ENCODE results near the gene RTL1.

Gene RTL1

GRCh38 chr14:100885196-100885595, 18.3 kb downstream of the RTL1 start:
- TF ChIP-seq FOXP2 (optimal IDR thresholded peaks at IDR 0.05; ENCODE audit: borderline replicate concordance, extremely low read depth, extremely low read length, insufficient read depth) (no peak), TAF1 (IDR thresholded peaks at IDR 0.05; ENCODE audit: borderline replicate concordance, insufficient read depth, low read length) (no peak), POLR2AphosphoS5 (IDR thresholded peaks at IDR 0.05; ENCODE audit: low read depth, low read length) (no peak), SIN3A (IDR thresholded peaks at IDR 0.05; ENCODE audit: borderline replicate concordance, insufficient read depth, low read length) (no peak)
- TF ChIP-seq, protein P1, sequence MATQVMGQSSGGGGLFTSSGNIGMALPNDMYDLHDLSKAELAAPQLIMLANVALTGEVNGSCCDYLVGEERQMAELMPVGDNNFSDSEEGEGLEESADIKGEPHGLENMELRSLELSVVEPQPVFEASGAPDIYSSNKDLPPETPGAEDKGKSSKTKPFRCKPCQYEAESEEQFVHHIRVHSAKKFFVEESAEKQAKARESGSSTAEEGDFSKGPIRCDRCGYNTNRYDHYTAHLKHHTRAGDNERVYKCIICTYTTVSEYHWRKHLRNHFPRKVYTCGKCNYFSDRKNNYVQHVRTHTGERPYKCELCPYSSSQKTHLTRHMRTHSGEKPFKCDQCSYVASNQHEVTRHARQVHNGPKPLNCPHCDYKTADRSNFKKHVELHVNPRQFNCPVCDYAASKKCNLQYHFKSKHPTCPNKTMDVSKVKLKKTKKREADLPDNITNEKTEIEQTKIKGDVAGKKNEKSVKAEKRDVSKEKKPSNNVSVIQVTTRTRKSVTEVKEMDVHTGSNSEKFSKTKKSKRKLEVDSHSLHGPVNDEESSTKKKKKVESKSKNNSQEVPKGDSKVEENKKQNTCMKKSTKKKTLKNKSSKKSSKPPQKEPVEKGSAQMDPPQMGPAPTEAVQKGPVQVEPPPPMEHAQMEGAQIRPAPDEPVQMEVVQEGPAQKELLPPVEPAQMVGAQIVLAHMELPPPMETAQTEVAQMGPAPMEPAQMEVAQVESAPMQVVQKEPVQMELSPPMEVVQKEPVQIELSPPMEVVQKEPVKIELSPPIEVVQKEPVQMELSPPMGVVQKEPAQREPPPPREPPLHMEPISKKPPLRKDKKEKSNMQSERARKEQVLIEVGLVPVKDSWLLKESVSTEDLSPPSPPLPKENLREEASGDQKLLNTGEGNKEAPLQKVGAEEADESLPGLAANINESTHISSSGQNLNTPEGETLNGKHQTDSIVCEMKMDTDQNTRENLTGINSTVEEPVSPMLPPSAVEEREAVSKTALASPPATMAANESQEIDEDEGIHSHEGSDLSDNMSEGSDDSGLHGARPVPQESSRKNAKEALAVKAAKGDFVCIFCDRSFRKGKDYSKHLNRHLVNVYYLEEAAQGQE (IDR thresholded peaks at IDR 0.05; ENCODE audit: insufficient read depth in 1 of 2, low read depth in 2 of 2, low read length in 2 of 2): no peak

DNA sequence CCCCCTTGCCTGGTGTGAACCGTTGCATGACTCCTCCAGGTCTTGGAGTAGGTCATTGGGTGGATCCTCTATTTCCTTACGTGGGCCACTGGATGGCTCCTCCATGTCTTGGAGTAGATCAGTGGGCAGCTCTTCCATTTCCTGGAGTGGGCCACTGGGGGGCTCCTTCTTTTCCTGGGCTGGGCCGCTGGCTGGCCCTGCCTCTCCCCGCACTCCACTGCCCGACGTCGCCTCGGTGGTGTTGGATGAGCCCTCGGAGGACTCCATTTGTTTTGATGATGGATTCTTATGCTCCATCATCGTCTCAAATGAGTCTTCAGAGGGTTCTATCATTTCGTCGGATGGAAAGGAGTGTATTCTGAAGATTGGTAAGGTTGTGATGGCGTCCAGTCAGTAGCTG, 19.1 kb downstream of the RTL1 start:
- no peak for TF ChIP-seq FOXP2 (optimal IDR thresholded peaks at IDR 0.05; ENCODE audit: borderline replicate concordance, extremely low read depth, extremely low read length, insufficient read depth)
- TF ChIP-seq, protein P1 (IDR thresholded peaks at IDR 0.05; ENCODE audit: insufficient read depth in 1 of 2, low read depth in 2 of 2, low read length in 2 of 2): no peak
- TF ChIP-seq POLR2AphosphoS5 (IDR thresholded peaks at IDR 0.05; ENCODE audit: low read depth, low read length): no peak
- no peak for TF ChIP-seq SIN3A (IDR thresholded peaks at IDR 0.05; ENCODE audit: borderline replicate concordance, insufficient read depth, low read length)
- no peak for TF ChIP-seq TAF1 (IDR thresholded peaks at IDR 0.05; ENCODE audit: borderline replicate concordance, insufficient read depth, low read length)

GRCh38 chr14:100883789-100884101, 19.8 kb downstream of the RTL1 start:
- no peak for TF ChIP-seq TAF1 (IDR thresholded peaks at IDR 0.05; ENCODE audit: borderline replicate concordance, insufficient read depth, low read length)
- TF ChIP-seq FOXP2 (optimal IDR thresholded peaks at IDR 0.05; ENCODE audit: borderline replicate concordance, extremely low read depth, extremely low read length, insufficient read depth): no peak
- TF ChIP-seq, protein P1 (IDR thresholded peaks at IDR 0.05; ENCODE audit: insufficient read depth in 1 of 2, low read depth in 2 of 2, low read length in 2 of 2): no peak
- TF ChIP-seq SIN3A (IDR thresholded peaks at IDR 0.05; ENCODE audit: borderline replicate concordance, insufficient read depth, low read length): no peak
- TF ChIP-seq POLR2AphosphoS5 (IDR thresholded peaks at IDR 0.05; ENCODE audit: low read depth, low read length): no peak

DNA sequence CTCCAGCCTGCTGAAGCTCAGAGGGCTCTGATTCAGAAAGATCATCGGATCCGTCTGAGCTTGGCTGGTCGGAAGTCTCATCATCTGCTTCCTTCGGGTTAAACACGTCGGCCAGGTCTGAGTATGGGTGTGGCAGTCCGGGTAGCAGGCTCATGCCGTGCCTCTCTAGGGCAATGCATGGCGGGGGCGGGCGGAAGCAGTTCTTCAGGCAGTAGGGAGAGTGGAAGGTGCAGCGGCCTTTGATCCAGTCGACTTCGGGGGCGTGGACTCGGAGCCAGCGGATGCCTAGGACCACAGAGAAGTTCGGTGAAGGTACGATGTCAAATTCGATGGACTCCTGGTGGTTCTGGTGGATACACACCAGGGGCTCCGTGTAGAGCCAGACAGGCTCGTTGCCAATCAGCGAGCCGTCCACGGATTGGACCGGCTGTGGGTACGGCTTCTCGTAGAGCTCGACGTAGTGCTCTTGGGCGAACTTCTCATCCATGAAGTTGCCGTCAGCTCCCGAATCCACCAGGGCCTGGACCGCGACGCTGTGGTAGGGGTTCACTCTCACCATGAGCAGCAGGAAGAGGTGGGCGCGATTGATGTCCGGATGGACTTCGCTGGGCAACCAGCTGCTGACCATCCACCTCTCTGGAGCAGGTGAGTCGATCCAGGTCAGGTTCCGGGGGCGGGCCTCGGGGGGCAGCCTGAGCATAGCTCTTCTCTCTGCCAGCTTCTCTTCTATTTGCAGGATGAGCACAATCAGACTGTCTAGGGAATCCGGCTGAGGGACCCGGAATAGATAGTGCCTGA, 20.3 kb downstream of the RTL1 start:
- no peak for TF ChIP-seq TAF1 (IDR thresholded peaks at IDR 0.05; ENCODE audit: borderline replicate concordance, insufficient read depth, low read length)
- TF ChIP-seq SIN3A (IDR thresholded peaks at IDR 0.05; ENCODE audit: borderline replicate concordance, insufficient read depth, low read length): no peak
- TF ChIP-seq POLR2AphosphoS5 (IDR thresholded peaks at IDR 0.05; ENCODE audit: low read depth, low read length): no peak
- no peak for TF ChIP-seq FOXP2 (optimal IDR thresholded peaks at IDR 0.05; ENCODE audit: borderline replicate concordance, extremely low read depth, extremely low read length, insufficient read depth)
- TF ChIP-seq, protein P1 (IDR thresholded peaks at IDR 0.05; ENCODE audit: insufficient read depth in 1 of 2, low read depth in 2 of 2, low read length in 2 of 2): no peak
